Heart left ventricle (tissue), 13 donors: Measurements from ENCODE around the gene ZCWPW1.

Experiments used
- CTCF ChIP-seq, 12 donors: fragments of 200-600 bp; sonication (generic) in 4 of 12; IDR thresholded peaks; one replicate each; pipeline versions ENCODE4 v1.5.0 to v1.8.0; 2018 to 2022; ENCODE audit warnings: antibody characterized with exemption in 12 of 12, mild to moderate bottlenecking in 5 of 12
- POLR2A ChIP-seq, 2 donors: fragments of 450-650 bp; IDR thresholded peaks; one replicate each; pipeline ENCODE4 v1.6.1; 2017; ENCODE audit warnings: antibody characterized with exemption in 2 of 2, mild to moderate bottlenecking in 2 of 2, moderate library complexity in 2 of 2
- donor health status: ischemic (EF 13 %, LVEDD 7.1; RV severe dilation, severe dysfunction).
- donor health status: DM: no; HTN: yes; CAD: no.
- donor health status: DM: no; HTN: no; CAD: no.
- donor health status: ischemic (EF 25% LVEDD 6.9; RV normal size, moderate dysfunction).
- donor health status: ischemic (EF 25% LVEDD 5.7; RV mildly dilated, moderate dysfunction).
- donor health status: ischemic (EF 35%, LVEDD 5.7; RV mildly dilated, moderate dysfunction).
- donor health status: nonischemic (EF 11% LVEDD 7.7; RV severe dilation, severe dysfunction).
- donor health status: DM: yes; HTN: yes; CAD: no.
- donor health status: PGD.
- donor health status: ischemic (EF 29% LVEDD 5.4; RV normal size, mild dysfunction).
- donor health status: nonischemic (EF 23%, LVEDD 6.1; RV moderate dilation, normal function).

GRCh38 chr7:100402241-100402640 lies 26.3 kb downstream of the ZCWPW1 start:
- no peak for TF ChIP-seq CTCF (IDR thresholded peaks at IDR 0.05)
- TF ChIP-seq POLR2A (IDR thresholded peaks at IDR 0.05) = no peak
